Uterus (tissue), 2 donors: Measurements from ENCODE around the gene WASF2.

ENCODE experiments used
- CTCF ChIP-seq, 4 experiments: fragments of 200-600 bp in 2 of 4; fragments of 450-650 bp in 2 of 4; sonication (generic) in 2 of 4; IDR thresholded peaks; one replicate each; pipeline ENCODE4 v1.5.1; 2016 to 2019; ENCODE audit warnings: antibody characterized with exemption in 4 of 4, mild to moderate bottlenecking in 2 of 4, moderate library complexity in 1 of 4
- POLR2A ChIP-seq, 2 donors: fragments of 450-650 bp; IDR thresholded peaks; one replicate each; pipeline ENCODE4 v1.6.1; 2016; ENCODE audit warnings: antibody characterized with exemption in 2 of 2, mild to moderate bottlenecking in 1 of 2, moderate library complexity in 1 of 2

- TF ChIP-seq CTCF (IDR thresholded peaks at IDR 0.05) = no peak
- TF ChIP-seq POLR2A (IDR thresholded peaks at IDR 0.05) = no peak
Measured at GRCh38 chr1:27506703-27507102, 16.7 kb upstream of the WASF2 start.
